ENCODE measurements around the gene CWF19L2. TPM values are rescaled to one million over a fixed set of nuclear protein-coding genes. Genes with fewer than 3 reads are reported as not detected.

The CWF19L2 gene
- total RNA-seq, 1 experiment from 2014 or later = 8.6 TPM

GRCh38 chr11:107359701-107360100, 97.9 kb downstream of the CWF19L2 start:
- no peaks in the 10 kb centered on the region for H3K9me3 ChIP-seq (ENCODE audit: low read length)
- no peak for ATAC-seq
- H3K27ac ChIP-seq (ENCODE audit: low read length) = no peak overlapping the region
- H3K9ac ChIP-seq (ENCODE audit: low read length) = no peak overlapping the region
- no peaks in the 10 kb centered on the region for H4K20me1 ChIP-seq (ENCODE audit: low read length)
- ChIA-PET POLR2A (ENCODE audit: unreplicated experiment) (no interaction called here), CTCF (no interaction called here)
- H3K79me2 ChIP-seq (ENCODE audit: low read length) = no peaks in the 10 kb centered on the region
- no TSS peak for BruUV-seq (replicated peaks)
- no peak overlapping the region for H3K4me2 ChIP-seq (ENCODE audit: low read length)
- no peak overlapping the region for H2AFZ ChIP-seq (ENCODE audit: low read length)
- TF ChIP-seq EZH2 (IDR thresholded peaks at IDR 0.05; ENCODE audit: low read length, unreplicated experiment) (no peak), CTCF (conservative IDR thresholded peaks at IDR 0.05; ENCODE audit: low read depth, low read length) (no peak), EZH2phosphoT487 (IDR thresholded peaks at IDR 0.05; ENCODE audit: borderline replicate concordance, low read length) (no peak)
- H3K4me3 ChIP-seq (ENCODE audit: low read length) = no peak overlapping the region
- H3K9me2 ChIP-seq (replicated peaks; ENCODE audit: low read length) = no peaks in the 10 kb centered on the region
- no peaks in the 10 kb centered on the region for H3K36me3 ChIP-seq (ENCODE audit: low read depth, low read length)
- H3F3A ChIP-seq (ENCODE audit: low read length, unreplicated experiment) = no peaks in the 10 kb centered on the region
- H3K4me1 ChIP-seq (ENCODE audit: insufficient read depth, low read length) = no peaks in the 10 kb centered on the region
- intact Hi-C loops (cut with micrococcal nuclease) = no loop called here
- peak; percentile 10 for DNase-seq
- no peaks in the 10 kb centered on the region for H3K27me3 ChIP-seq (ENCODE audit: low read length)

GRCh38 chr11:107357877-107358276, 99.7 kb downstream of the CWF19L2 start:
- Histone ChIP-seq H4K20me1 (ENCODE audit: low read length) (no peaks in the 10 kb centered on the region), H3K4me1 (ENCODE audit: insufficient read depth, low read length) (no peaks in the 10 kb centered on the region), H3K9me2 (replicated peaks; ENCODE audit: low read length) (no peaks in the 10 kb centered on the region), H3F3A (ENCODE audit: low read length, unreplicated experiment) (no peaks in the 10 kb centered on the region), H2AFZ (ENCODE audit: low read length) (no peak overlapping the region), H3K36me3 (ENCODE audit: low read depth, low read length) (0 out of 2 replicates have a peak, but pooled peaks cover 3% of the 10 kb centered on the region), H3K79me2 (ENCODE audit: low read length) (no peaks in the 10 kb centered on the region), H3K27ac (ENCODE audit: low read length) (no peak overlapping the region), H3K9ac (ENCODE audit: low read length) (no peak overlapping the region), H3K9me3 (ENCODE audit: low read length) (no peaks in the 10 kb centered on the region), H3K4me2 (ENCODE audit: low read length) (no peak overlapping the region), H3K4me3 (ENCODE audit: low read length) (no peak overlapping the region), H3K27me3 (ENCODE audit: low read length) (no peaks in the 10 kb centered on the region)
- intact Hi-C loops (cut with micrococcal nuclease) = no loop called here
- CTCF ChIA-PET = no interaction called here
- POLR2A ChIA-PET (ENCODE audit: unreplicated experiment) = no interaction called here
- no peak for ATAC-seq
- BruUV-seq (replicated peaks) = no TSS peak
- no peak for DNase-seq
- no peak for TF ChIP-seq EZH2phosphoT487 (IDR thresholded peaks at IDR 0.05; ENCODE audit: borderline replicate concordance, low read length)
- TF ChIP-seq CTCF (conservative IDR thresholded peaks at IDR 0.05; ENCODE audit: low read depth, low read length) = no peak
- no peak for TF ChIP-seq EZH2 (IDR thresholded peaks at IDR 0.05; ENCODE audit: low read length, unreplicated experiment)

- POLR2A ChIA-PET (ENCODE audit: unreplicated experiment) = no interaction called here
Observed at GRCh38 chr11:107354780-107355179, 102.8 kb downstream of the CWF19L2 start.

More at GRCh38 chr11:107354780-107355179, 102.8 kb downstream of the CWF19L2 start:
- Histone ChIP-seq H3K4me1 (ENCODE audit: insufficient read depth, low read length) (no peaks in the 10 kb centered on the region), H3K9ac (ENCODE audit: low read length) (no peak overlapping the region), H4K20me1 (ENCODE audit: low read length) (no peaks in the 10 kb centered on the region), H3K79me2 (ENCODE audit: low read length) (no peaks in the 10 kb centered on the region), H3K27ac (ENCODE audit: low read length) (no peak overlapping the region), H3K27me3 (ENCODE audit: low read length) (no peaks in the 10 kb centered on the region), H3K4me2 (ENCODE audit: low read length) (no peak overlapping the region), H2AFZ (ENCODE audit: low read length) (no peak overlapping the region), H3K4me3 (ENCODE audit: low read length) (no peak overlapping the region), H3K9me3 (ENCODE audit: low read length) (no peaks in the 10 kb centered on the region), H3K9me2 (replicated peaks; ENCODE audit: low read length) (no peaks in the 10 kb centered on the region), H3K36me3 (ENCODE audit: low read depth, low read length) (0 out of 2 replicates have a peak, but pooled peaks cover 3% of the 10 kb centered on the region), H3F3A (ENCODE audit: low read length, unreplicated experiment) (no peaks in the 10 kb centered on the region)
- no peak for ATAC-seq
- TF ChIP-seq EZH2phosphoT487 (IDR thresholded peaks at IDR 0.05; ENCODE audit: borderline replicate concordance, low read length) = no peak
- TF ChIP-seq EZH2 (IDR thresholded peaks at IDR 0.05; ENCODE audit: low read length, unreplicated experiment) = no peak
- no peak for TF ChIP-seq CTCF (conservative IDR thresholded peaks at IDR 0.05; ENCODE audit: low read depth, low read length)
- intact Hi-C loops (cut with micrococcal nuclease) = no loop called here
- no TSS peak for BruUV-seq (replicated peaks)
- CTCF ChIA-PET = no interaction called here
- no peak for DNase-seq

Data from PC-3 (cell line).